ENCODE data around the gene VHLL.
A peak's percentile ranks its signal among the peaks of the same experiment; 100 is the strongest.

VHLL gene

GRCh38 chr1:156316909-156317308 lies 17.8 kb upstream of the VHLL start:
- peaks cover 91% of the 10 kb centered on the region for H3K36me3 Mint-ChIP-seq (ENCODE audit: low read depth)
- H3K9me3 Mint-ChIP-seq: no peaks in the 10 kb centered on the region
- H3K27ac Mint-ChIP-seq: no peak overlapping the region
- H3K4me1 Mint-ChIP-seq (ENCODE audit: low read depth): peaks cover 11% of the 10 kb centered on the region
- no peaks in the 10 kb centered on the region for H3K27me3 Mint-ChIP-seq
- intact Hi-C loops (cut with micrococcal nuclease): no loop called here
- no peak overlapping the region for H3K4me3 Mint-ChIP-seq

- intact Hi-C loops (cut with micrococcal nuclease): no loop called here
- Mint-ChIP-seq H3K9me3 (no peaks in the 10 kb centered on the region), H3K27me3 (no peaks in the 10 kb centered on the region), H3K4me1 (ENCODE audit: low read depth) (peaks cover 11% of the 10 kb centered on the region), H3K4me3 (no peak overlapping the region), H3K36me3 (ENCODE audit: low read depth) (peaks cover 92% of the 10 kb centered on the region), H3K27ac (no peak overlapping the region)
These were observed 11.9 kb upstream of the VHLL start for GRCh38 chr1:156310962-156311361.

GRCh38 chr1:156308078-156308477 lies 9.0 kb upstream of the VHLL start:
- Mint-ChIP-seq H3K36me3 (ENCODE audit: low read depth) (peaks cover 95% of the 10 kb centered on the region), H3K27me3 (no peaks in the 10 kb centered on the region), H3K4me3 (no peak overlapping the region), H3K27ac (no peak overlapping the region), H3K9me3 (no peaks in the 10 kb centered on the region), H3K4me1 (ENCODE audit: low read depth) (peaks cover 5% of the 10 kb centered on the region)
- intact Hi-C loops (cut with micrococcal nuclease): no loop called here

GRCh38 chr1:156305215-156305614 lies 6.1 kb upstream of the VHLL start:
- no peak overlapping the region for H3K27ac Mint-ChIP-seq
- peaks cover 69% of the 10 kb centered on the region for H3K36me3 Mint-ChIP-seq (ENCODE audit: low read depth)
- no peaks in the 10 kb centered on the region for H3K4me1 Mint-ChIP-seq (ENCODE audit: low read depth)
- no peaks in the 10 kb centered on the region for H3K9me3 Mint-ChIP-seq
- H3K4me3 Mint-ChIP-seq: no peak overlapping the region
- intact Hi-C loops (cut with micrococcal nuclease): no loop called here
- no peaks in the 10 kb centered on the region for H3K27me3 Mint-ChIP-seq

GRCh38 chr1:156303241-156303640 lies 4.1 kb upstream of the VHLL start:
- Mint-ChIP-seq H3K4me1 (ENCODE audit: low read depth) (no peaks in the 10 kb centered on the region), H3K27ac (no peak overlapping the region), H3K4me3 (no peak overlapping the region), H3K9me3 (no peaks in the 10 kb centered on the region), H3K36me3 (ENCODE audit: low read depth) (peaks cover 50% of the 10 kb centered on the region), H3K27me3 (no peaks in the 10 kb centered on the region)
- intact Hi-C loops (cut with micrococcal nuclease): no loop called here

GRCh38 chr1:156295391-156295947 lies 3.6 kb downstream of the VHLL start, which contains the start of gene GLMP:
GLMP (minus strand) TSS chr1:156295679; CDS start chr1:156295645, 34 bp downstream.
- Mint-ChIP-seq H3K36me3 (ENCODE audit: low read depth) (peaks cover 47% of the 10 kb centered on the region), H3K27me3 (peaks cover 1% of the 10 kb centered on the region), H3K9me3 (no peaks in the 10 kb centered on the region), H3K4me1 (ENCODE audit: low read depth) (peaks cover 48% of the 10 kb centered on the region), H3K4me3 (peak within 1 kb of the TSS; percentile 97), H3K27ac (peak within 1 kb of the TSS; percentile 92)
- intact Hi-C loops (cut with micrococcal nuclease): no loop called here

GRCh38 chr1:156293895-156294294 lies 5.2 kb downstream of the VHLL start:
- H3K27me3 Mint-ChIP-seq: peaks cover 1% of the 10 kb centered on the region
- H3K27ac Mint-ChIP-seq: no peak overlapping the region
- H3K9me3 Mint-ChIP-seq: no peaks in the 10 kb centered on the region
- peaks cover 53% of the 10 kb centered on the region for H3K4me1 Mint-ChIP-seq (ENCODE audit: low read depth)
- H3K36me3 Mint-ChIP-seq (ENCODE audit: low read depth): peaks cover 51% of the 10 kb centered on the region
- peak overlapping the region; percentile 97 for H3K4me3 Mint-ChIP-seq
- intact Hi-C loops (cut with micrococcal nuclease): no loop called here

- peaks cover 53% of the 10 kb centered on the region for H3K4me1 Mint-ChIP-seq (ENCODE audit: low read depth)
- peak overlapping the region; percentile 30 for H3K4me3 Mint-ChIP-seq
- intact Hi-C loops (cut with micrococcal nuclease): no loop called here
- H3K9me3 Mint-ChIP-seq: no peaks in the 10 kb centered on the region
- peaks cover 1% of the 10 kb centered on the region for H3K27me3 Mint-ChIP-seq
- H3K27ac Mint-ChIP-seq: peak overlapping the region; percentile 38
- H3K36me3 Mint-ChIP-seq (ENCODE audit: low read depth): peaks cover 60% of the 10 kb centered on the region
These were observed 6.0 kb downstream of the VHLL start for GRCh38 chr1:156293098-156293434.

- peak overlapping the region; percentile 81 for H3K27ac Mint-ChIP-seq
- peak overlapping the region; percentile 74 for H3K4me3 Mint-ChIP-seq
- H3K27me3 Mint-ChIP-seq: peaks cover 1% of the 10 kb centered on the region
- H3K36me3 Mint-ChIP-seq (ENCODE audit: low read depth): peaks cover 71% of the 10 kb centered on the region
- H3K9me3 Mint-ChIP-seq: no peaks in the 10 kb centered on the region
- H3K4me1 Mint-ChIP-seq (ENCODE audit: low read depth): peaks cover 53% of the 10 kb centered on the region
- intact Hi-C loops (cut with micrococcal nuclease): no loop called here
These were observed 7.7 kb downstream of the VHLL start for GRCh38 chr1:156291226-156292061.

- H3K4me3 Mint-ChIP-seq: no peak overlapping the region
- peaks cover under 1% of the 10 kb centered on the region for H3K27me3 Mint-ChIP-seq
- H3K36me3 Mint-ChIP-seq (ENCODE audit: low read depth): peaks cover 80% of the 10 kb centered on the region
- no peaks in the 10 kb centered on the region for H3K9me3 Mint-ChIP-seq
- peaks cover 62% of the 10 kb centered on the region for H3K4me1 Mint-ChIP-seq (ENCODE audit: low read depth)
- H3K27ac Mint-ChIP-seq: no peak overlapping the region
- intact Hi-C loops (cut with micrococcal nuclease): loop anchor here (10.0 kb wide), 1 partner anchor 45 kb away; the partner anchor contains the start of genes CCT3 and TSACC
These were observed 9.2 kb downstream of the VHLL start for GRCh38 chr1:156289857-156290256.

GRCh38 chr1:156286061-156286460 lies 13.0 kb downstream of the VHLL start:
- H3K27me3 Mint-ChIP-seq: no peaks in the 10 kb centered on the region
- H3K4me1 Mint-ChIP-seq (ENCODE audit: low read depth): peaks cover 58% of the 10 kb centered on the region
- peak overlapping the region; percentile 42 for H3K27ac Mint-ChIP-seq
- no peaks in the 10 kb centered on the region for H3K9me3 Mint-ChIP-seq
- no peak overlapping the region for H3K4me3 Mint-ChIP-seq
- peaks cover 58% of the 10 kb centered on the region for H3K36me3 Mint-ChIP-seq (ENCODE audit: low read depth)
- intact Hi-C loops (cut with micrococcal nuclease): loop anchor here (10.0 kb wide), 1 partner anchor 49 kb away; the partner anchor contains the start of genes CCT3 and TSACC

- Mint-ChIP-seq H3K4me3 (no peak overlapping the region), H3K4me1 (ENCODE audit: low read depth) (peaks cover 60% of the 10 kb centered on the region), H3K9me3 (no peaks in the 10 kb centered on the region), H3K27ac (peak overlapping the region; percentile 42), H3K27me3 (no peaks in the 10 kb centered on the region), H3K36me3 (ENCODE audit: low read depth) (peaks cover 60% of the 10 kb centered on the region)
- intact Hi-C loops (cut with micrococcal nuclease): loop anchor here (10.0 kb wide), 1 partner anchor 49 kb away; the partner anchor contains the start of genes CCT3 and TSACC
These were observed 13.7 kb downstream of the VHLL start for GRCh38 chr1:156285437-156285836.

GRCh38 chr1:156284757-156285156 lies 14.3 kb downstream of the VHLL start:
- peak overlapping the region; percentile 10 for H3K27ac Mint-ChIP-seq
- intact Hi-C loops (cut with micrococcal nuclease): loop anchor here (10.0 kb wide), 1 partner anchor 50 kb away; the partner anchor contains the start of genes CCT3 and TSACC
- no peaks in the 10 kb centered on the region for H3K9me3 Mint-ChIP-seq
- peaks cover 67% of the 10 kb centered on the region for H3K36me3 Mint-ChIP-seq (ENCODE audit: low read depth)
- H3K4me3 Mint-ChIP-seq: no peak overlapping the region
- peaks cover 62% of the 10 kb centered on the region for H3K4me1 Mint-ChIP-seq (ENCODE audit: low read depth)
- no peaks in the 10 kb centered on the region for H3K27me3 Mint-ChIP-seq

GRCh38 chr1:156284112-156284511 lies 15.0 kb downstream of the VHLL start, which contains the start of gene TMEM79:
TMEM79 (plus strand) TSS chr1:156284325; CDS start chr1:156285227, 902 bp downstream.
- intact Hi-C loops (cut with micrococcal nuclease): loop anchor here (10.0 kb wide), 1 partner anchor 51 kb away; the partner anchor contains the start of genes CCT3 and TSACC
- peaks cover 62% of the 10 kb centered on the region for H3K4me1 Mint-ChIP-seq (ENCODE audit: low read depth)
- peaks cover 64% of the 10 kb centered on the region for H3K36me3 Mint-ChIP-seq (ENCODE audit: low read depth)
- no peaks in the 10 kb centered on the region for H3K9me3 Mint-ChIP-seq
- H3K27ac Mint-ChIP-seq: peak within 1 kb of the TSS; percentile 93
- H3K27me3 Mint-ChIP-seq: no peaks in the 10 kb centered on the region
- H3K4me3 Mint-ChIP-seq: peak within 1 kb of the TSS; percentile 93

All from dendritic cell treated with granulocyte-macrophage colony-stimulating factor and Interleukin-4, amounts not matched to agents 40 ng/mL and 50 ng/mL, for 4 days (primary cell).